Measurements from ENCODE around the gene NCR2. TPM values are rescaled to one million over a fixed set of nuclear protein-coding genes. Genes with fewer than 3 reads are reported as not detected.

Gene NCR2
- total RNA-seq, 1 experiment from 2014 or later: not detected

GRCh38 chr6:41360314-41360685 lies 24.9 kb downstream of the NCR2 start:
- H3K27me3 ChIP-seq (ENCODE audit: insufficient read depth, low read depth): peaks cover 62% of the 10 kb centered on the region
- intact Hi-C loops (cut with micrococcal nuclease; ENCODE audit: unreplicated experiment): no loop called here
- BruUV-seq (replicated peaks): no TSS peak

GRCh38 chr6:41366150-41366549 lies 30.7 kb downstream of the NCR2 start:
- Histone ChIP-seq H3K4me2 (no peak overlapping the region), H3K4me1 (replicated peaks; ENCODE audit: insufficient read depth) (0 out of 2 replicates have a peak, but pooled peaks cover 5% of the 10 kb centered on the region), H3K36me3 (ENCODE audit: low read depth) (no peaks in the 10 kb centered on the region), H3K27me3 (ENCODE audit: insufficient read depth, low read depth) (peaks cover 39% of the 10 kb centered on the region), H4K20me1 (ENCODE audit: insufficient read depth) (no peaks in the 10 kb centered on the region), H2AFZ (no peak overlapping the region), H3K27ac (no peak overlapping the region), H3K79me2 (ENCODE audit: low read depth) (no peaks in the 10 kb centered on the region), H3K9me2 (ENCODE audit: insufficient read depth) (no peaks in the 10 kb centered on the region), H3K9me3 (ENCODE audit: insufficient read depth, low read depth) (no peaks in the 10 kb centered on the region), H3F3A (ENCODE audit: insufficient read depth, low read depth) (no peaks in the 10 kb centered on the region; the same call in 1 of the 2 replicates), H3K4me3 (no peak overlapping the region)
- intact Hi-C loops (cut with micrococcal nuclease; ENCODE audit: unreplicated experiment): loop anchor here (5.0 kb wide), 1 partner anchor 1531 kb away; no protein-coding TSS in a partner anchor
- no peak for DNase-seq
- ChIA-PET POLR2A (ENCODE audit: unreplicated experiment) (no interaction called here), CTCF (no interaction called here)
- BruUV-seq (replicated peaks): no TSS peak
- no peak for TF ChIP-seq EZH2 (IDR thresholded peaks at IDR 0.05; ENCODE audit: low read depth)
- TF ChIP-seq CTCF (conservative IDR thresholded peaks at IDR 0.05): no peak

More at GRCh38 chr6:41360314-41360685, 24.9 kb downstream of the NCR2 start:
- Histone ChIP-seq H3K9me2 (ENCODE audit: insufficient read depth) (no peaks in the 10 kb centered on the region), H3K36me3 (ENCODE audit: low read depth) (no peaks in the 10 kb centered on the region), H4K20me1 (ENCODE audit: insufficient read depth) (no peaks in the 10 kb centered on the region), H3K9me3 (ENCODE audit: insufficient read depth, low read depth) (peaks cover 18% of the 10 kb centered on the region; the same call in 1 of the 2 replicates), H3F3A (ENCODE audit: insufficient read depth, low read depth) (no peaks in the 10 kb centered on the region), H3K4me2 (no peak overlapping the region), H3K79me2 (ENCODE audit: low read depth) (no peaks in the 10 kb centered on the region), H2AFZ (no peak overlapping the region), H3K4me1 (replicated peaks; ENCODE audit: insufficient read depth) (no peaks in the 10 kb centered on the region), H3K4me3 (no peak overlapping the region), H3K27ac (no peak overlapping the region)
- no peak for DNase-seq
- CTCF ChIA-PET: no interaction called here
- TF ChIP-seq CTCF (conservative IDR thresholded peaks at IDR 0.05) (no peak), EZH2 (IDR thresholded peaks at IDR 0.05; ENCODE audit: low read depth) (no peak)
- POLR2A ChIA-PET (ENCODE audit: unreplicated experiment): no interaction called here

GRCh38 chr6:41367061-41367460 lies 31.7 kb downstream of the NCR2 start:
- H3K79me2 ChIP-seq (ENCODE audit: low read depth): no peaks in the 10 kb centered on the region
- no peaks in the 10 kb centered on the region for H3K9me2 ChIP-seq (ENCODE audit: insufficient read depth)
- POLR2A ChIA-PET (ENCODE audit: unreplicated experiment): no interaction called here
- peaks cover 30% of the 10 kb centered on the region for H3K27me3 ChIP-seq (ENCODE audit: insufficient read depth, low read depth)
- H3K4me1 ChIP-seq (replicated peaks; ENCODE audit: insufficient read depth): 0 out of 2 replicates have a peak, but pooled peaks cover 5% of the 10 kb centered on the region
- no peak overlapping the region for H3K4me3 ChIP-seq
- H3F3A ChIP-seq (ENCODE audit: insufficient read depth, low read depth): no peaks in the 10 kb centered on the region; the same call in 1 of the 2 replicates
- H2AFZ ChIP-seq: no peak overlapping the region
- BruUV-seq (replicated peaks): no TSS peak
- no peaks in the 10 kb centered on the region for H3K36me3 ChIP-seq (ENCODE audit: low read depth)
- DNase-seq: no peak
- H3K4me2 ChIP-seq: no peak overlapping the region
- H4K20me1 ChIP-seq (ENCODE audit: insufficient read depth): no peaks in the 10 kb centered on the region
- CTCF ChIA-PET: interaction anchor here (0.6 to 1.1 kb wide), 3 partner anchors 236 to 367 kb away, joined by 3 to 7 read pairs (median 3); no protein-coding TSS in a partner anchor
- intact Hi-C loops (cut with micrococcal nuclease; ENCODE audit: unreplicated experiment): loop anchor here (1.0 to 5.0 kb wide), 2 partner anchors 409 to 1530 kb away; no protein-coding TSS in a partner anchor
- no peak for TF ChIP-seq EZH2 (IDR thresholded peaks at IDR 0.05; ENCODE audit: low read depth)
- TF ChIP-seq CTCF (conservative IDR thresholded peaks at IDR 0.05): no peak
- no peak overlapping the region for H3K27ac ChIP-seq
- no peaks in the 10 kb centered on the region for H3K9me3 ChIP-seq (ENCODE audit: insufficient read depth, low read depth)

All from PC-9 (cell line).